AG09319 (cell line): ENCODE data around the gene GASK1B.

Source experiments
- DNase-seq: peaks from one replicate; pipeline ENCODE4 v3.0.0-alpha.2; 2010; ENCODE audit warnings: low read depth; ENCODE audit errors: extremely low read depth
- CTCF ChIP-seq: IDR thresholded peaks from 2 replicates; pipeline ENCODE4 v1.5.1; 2011; ENCODE audit warnings: low read depth, mild to moderate bottlenecking, inconsistent platforms, low read length, moderate library complexity

Gene GASK1B

GRCh38 chr4:158200214-158200613 is 27.4 kb upstream of the GASK1B start:
- DNase-seq: no peak
- no peak for TF ChIP-seq CTCF

GRCh38 chr4:158197194-158197776 is 24.5 kb upstream of the GASK1B start:
- DNase-seq: no peak
- TF ChIP-seq CTCF: no peak

GRCh38 chr4:158195297-158195696 is 22.5 kb upstream of the GASK1B start:
- no peak for DNase-seq
- TF ChIP-seq CTCF: no peak

GRCh38 chr4:158193171-158193749 is 20.4 kb upstream of the GASK1B start:
- DNase-seq: no peak
- TF ChIP-seq CTCF: peak; percentile 51

- DNase-seq: no peak
- no peak for TF ChIP-seq CTCF
These were observed 19.8 kb upstream of the GASK1B start for GRCh38 chr4:158192439-158193158.

GRCh38 chr4:158190718-158191117 is 17.9 kb upstream of the GASK1B start:
- no peak for DNase-seq
- no peak for TF ChIP-seq CTCF

- TF ChIP-seq CTCF: no peak
- DNase-seq: no peak
These were observed 16.6 kb upstream of the GASK1B start for GRCh38 chr4:158189422-158189821.
